ENCODE results near the gene KCNIP4. TPM values are rescaled to one million over a fixed set of nuclear protein-coding genes. Genes with fewer than 3 reads are reported as not detected.

The KCNIP4 gene
- total RNA-seq, 1 donor from 2014 or later = not detected

GRCh38 chr4:21126014-21126512 is 822.5 kb downstream of the KCNIP4 start:
- no peaks in the 10 kb centered on the region for H3K36me3 ChIP-seq
- H3K27ac ChIP-seq = no peak overlapping the region
- intact Hi-C loops (cut with DNase I) = no loop called here
- no peaks in the 10 kb centered on the region for H3K4me1 ChIP-seq
- no peak for DNase-seq
- TF ChIP-seq CTCF (IDR thresholded peaks at IDR 0.05) = no peak
- no peaks in the 10 kb centered on the region for H3K27me3 ChIP-seq (ENCODE audit: low read depth)
- no peaks in the 10 kb centered on the region for H3K9me3 ChIP-seq
- ATAC-seq = no peak
- H3K4me3 ChIP-seq = no peak overlapping the region

- H3K27ac ChIP-seq = no peak overlapping the region
- no peaks in the 10 kb centered on the region for H3K4me1 ChIP-seq
- H3K27me3 ChIP-seq (ENCODE audit: low read depth) = no peaks in the 10 kb centered on the region
- DNase-seq (no peak), ATAC-seq (no peak)
- intact Hi-C loops (cut with DNase I) = no loop called here
- no peak overlapping the region for H3K4me3 ChIP-seq
- no peaks in the 10 kb centered on the region for H3K36me3 ChIP-seq
- TF ChIP-seq CTCF (IDR thresholded peaks at IDR 0.05) = no peak
- H3K9me3 ChIP-seq = no peaks in the 10 kb centered on the region
These were observed 830.3 kb downstream of the KCNIP4 start for GRCh38 chr4:21118301-21118700.

GRCh38 chr4:21117541-21118180 is 830.9 kb downstream of the KCNIP4 start:
- no peaks in the 10 kb centered on the region for H3K27me3 ChIP-seq (ENCODE audit: low read depth)
- DNase-seq = no peak
- no peak for ATAC-seq
- no peak for TF ChIP-seq CTCF (IDR thresholded peaks at IDR 0.05)
- H3K36me3 ChIP-seq = no peaks in the 10 kb centered on the region
- intact Hi-C loops (cut with DNase I) = no loop called here
- H3K4me1 ChIP-seq = no peaks in the 10 kb centered on the region
- no peaks in the 10 kb centered on the region for H3K9me3 ChIP-seq
- no peak overlapping the region for H3K27ac ChIP-seq
- H3K4me3 ChIP-seq = no peak overlapping the region

- intact Hi-C loops (cut with DNase I) = no loop called here
- Histone ChIP-seq H3K27me3 (ENCODE audit: low read depth) (no peaks in the 10 kb centered on the region), H3K4me1 (no peaks in the 10 kb centered on the region), H3K27ac (no peak overlapping the region), H3K36me3 (no peaks in the 10 kb centered on the region), H3K9me3 (no peaks in the 10 kb centered on the region), H3K4me3 (no peak overlapping the region)
- DNase-seq (no peak), ATAC-seq (no peak)
- TF ChIP-seq CTCF (IDR thresholded peaks at IDR 0.05) = no peak
These were observed 834.9 kb downstream of the KCNIP4 start for GRCh38 chr4:21113496-21114223.

GRCh38 chr4:21102667-21103066 is 845.9 kb downstream of the KCNIP4 start:
- intact Hi-C loops (cut with DNase I) = no loop called here
- Histone ChIP-seq H3K9me3 (no peaks in the 10 kb centered on the region), H3K27me3 (ENCODE audit: low read depth) (no peaks in the 10 kb centered on the region), H3K36me3 (no peaks in the 10 kb centered on the region), H3K27ac (no peak overlapping the region), H3K4me3 (no peak overlapping the region), H3K4me1 (no peaks in the 10 kb centered on the region)
- no peak for DNase-seq
- ATAC-seq = no peak
- no peak for TF ChIP-seq CTCF (IDR thresholded peaks at IDR 0.05)

Measured in lower lobe of right lung (tissue), 2 donors.